NCI-H146 treated with DMSO at 0.1 percent for 48 hours (cell line): ENCODE results near the gene CYP3A5.
"Not testable (repeated sequence)": the region's sequence is repeated elsewhere in the genome, so short reads cannot be mapped to it uniquely, and the experiment has no call there.

ENCODE experiments used
- DNase-seq: peaks from one replicate; lab custom pipeline; 2025; ENCODE audit not compliant: unreplicated experiment; lab: John Stamatoyannopoulos, UW

The CYP3A5 gene

DNA sequence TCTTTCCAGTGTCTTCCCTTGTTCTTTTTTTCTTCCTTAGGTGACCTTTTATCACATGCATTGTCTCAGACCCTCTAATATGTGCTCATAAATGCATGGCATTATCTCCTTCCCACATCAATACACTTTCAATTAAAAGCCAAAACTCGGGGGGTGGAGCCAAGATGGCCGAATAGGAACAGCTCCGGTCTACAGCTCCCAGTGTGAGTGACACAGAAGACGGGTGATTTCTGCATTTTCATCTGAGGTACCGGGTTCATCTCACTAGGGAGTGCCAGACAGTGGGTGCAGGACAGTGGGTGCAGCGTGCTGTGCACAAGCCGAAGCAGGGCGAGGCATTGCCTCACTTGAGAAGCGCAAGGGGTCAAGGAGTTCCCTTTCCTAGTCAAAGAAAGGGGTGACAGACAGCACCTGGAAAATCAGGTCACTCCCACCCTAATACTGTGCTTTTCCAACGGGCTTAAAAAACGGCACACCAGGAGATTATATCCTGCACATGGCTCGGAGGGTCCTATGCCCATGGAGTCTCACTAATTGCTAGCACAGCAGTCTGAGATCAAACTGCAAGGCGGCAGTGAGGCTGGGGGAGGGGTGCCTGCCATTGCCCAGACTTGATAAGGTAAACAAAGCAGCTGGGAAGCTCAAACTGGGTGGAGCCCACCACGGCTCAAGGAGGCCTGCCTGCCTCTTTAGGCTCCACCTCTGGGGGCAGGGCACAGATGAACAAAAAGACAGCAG, 6.2 kb upstream of the CYP3A5 start:
- DNase-seq, result not testable (repeated sequence)

DNA sequence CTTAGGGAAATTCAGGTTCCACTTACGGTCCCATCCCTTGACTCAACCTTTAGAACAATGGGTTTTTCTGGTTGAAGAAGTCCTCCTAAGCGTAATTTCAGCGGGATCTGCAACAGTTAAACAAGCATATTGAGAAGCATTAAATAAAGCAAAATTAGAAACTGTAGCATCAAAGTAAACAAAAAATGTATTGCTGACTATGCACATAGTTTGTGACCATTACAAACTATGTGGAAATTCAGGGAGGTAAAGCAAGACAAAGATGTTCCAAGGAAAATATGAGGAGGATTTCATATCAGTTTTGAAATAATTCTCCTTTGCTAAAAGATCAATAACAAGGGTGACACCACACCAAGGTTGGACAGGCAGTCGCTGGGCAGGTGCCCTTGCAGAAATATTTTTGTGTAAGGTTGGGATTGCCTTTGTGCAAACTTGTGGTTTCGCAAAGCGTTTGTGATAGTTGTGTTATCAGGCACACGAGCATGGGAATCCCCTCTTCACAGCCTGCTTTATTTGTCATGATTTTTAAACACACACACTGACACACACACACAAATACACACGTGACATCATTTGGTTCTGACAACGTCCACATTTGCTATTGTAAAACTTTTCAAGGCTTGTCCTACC, 5.4 kb upstream of the CYP3A5 start:
- no peak for DNase-seq

DNA sequence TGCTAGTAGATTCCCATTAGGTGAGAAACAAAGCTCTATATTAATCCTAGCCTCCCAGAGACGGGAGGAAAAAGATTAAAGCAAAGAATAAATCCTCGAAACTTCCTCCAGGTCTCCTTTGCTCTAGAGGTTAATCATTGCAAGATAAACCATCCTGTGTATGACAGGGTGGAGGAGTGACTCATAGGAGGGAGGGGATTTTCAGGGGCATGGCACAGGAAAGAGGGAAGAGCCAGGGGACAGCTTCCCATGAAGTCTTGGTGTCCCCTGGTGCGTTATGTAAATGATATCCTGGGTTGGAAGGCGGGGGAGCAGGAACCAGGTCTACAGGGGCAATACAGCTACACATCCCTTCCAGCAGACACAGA, 780 bp downstream of the CYP3A5 start:
- no peak for DNase-seq

DNA sequence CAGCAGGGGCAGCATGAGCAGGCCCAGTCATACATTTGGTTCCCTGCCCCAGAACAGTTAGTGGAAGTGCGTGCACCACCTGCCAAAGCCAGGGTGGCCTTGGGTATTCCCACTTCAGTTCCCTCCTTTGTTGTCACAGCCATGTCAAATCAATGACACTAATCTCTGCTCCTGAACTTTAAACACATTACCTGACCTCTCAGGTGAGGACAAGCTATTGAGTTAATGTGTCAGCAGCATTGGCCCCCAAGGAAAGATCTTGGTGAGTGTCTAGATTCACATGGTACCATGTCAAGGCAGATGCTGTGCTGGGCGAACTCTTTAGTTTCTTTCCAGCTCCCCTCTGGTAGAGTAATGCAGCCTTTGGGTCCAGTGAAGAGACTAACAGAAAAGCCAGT, 2.1 kb downstream of the CYP3A5 start:
- DNase-seq, result no peak

DNA sequence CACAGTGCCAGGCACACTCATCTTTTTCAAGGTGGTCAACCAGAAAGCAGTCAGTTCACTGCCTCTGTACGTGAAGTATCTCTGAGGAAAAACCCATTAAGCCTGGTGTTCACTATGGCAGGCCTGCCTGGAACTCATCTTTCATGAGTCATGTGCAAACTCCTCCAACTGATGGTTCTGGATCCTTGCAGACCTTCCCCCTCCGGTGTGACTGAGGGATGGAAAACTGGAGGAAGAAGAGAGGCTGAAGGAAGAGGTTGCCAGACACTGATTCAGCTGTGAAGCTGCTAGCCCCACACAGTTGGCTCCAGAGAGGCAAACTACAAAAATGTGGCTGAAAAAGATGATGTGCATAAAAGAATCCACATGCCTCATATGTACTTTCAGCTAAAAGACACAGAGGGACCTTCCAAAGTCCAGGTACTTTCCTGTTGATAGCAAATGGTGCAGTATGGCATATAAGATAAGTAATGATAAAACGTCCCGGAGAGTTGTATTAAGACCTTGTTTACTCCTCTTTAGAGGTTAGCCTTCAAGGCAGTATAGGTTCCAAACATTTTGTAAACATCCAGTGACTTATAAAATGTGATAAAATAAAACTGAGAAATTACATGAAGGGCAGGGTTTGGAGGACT, 2.7 kb downstream of the CYP3A5 start:
- DNase-seq, result no peak

DNA sequence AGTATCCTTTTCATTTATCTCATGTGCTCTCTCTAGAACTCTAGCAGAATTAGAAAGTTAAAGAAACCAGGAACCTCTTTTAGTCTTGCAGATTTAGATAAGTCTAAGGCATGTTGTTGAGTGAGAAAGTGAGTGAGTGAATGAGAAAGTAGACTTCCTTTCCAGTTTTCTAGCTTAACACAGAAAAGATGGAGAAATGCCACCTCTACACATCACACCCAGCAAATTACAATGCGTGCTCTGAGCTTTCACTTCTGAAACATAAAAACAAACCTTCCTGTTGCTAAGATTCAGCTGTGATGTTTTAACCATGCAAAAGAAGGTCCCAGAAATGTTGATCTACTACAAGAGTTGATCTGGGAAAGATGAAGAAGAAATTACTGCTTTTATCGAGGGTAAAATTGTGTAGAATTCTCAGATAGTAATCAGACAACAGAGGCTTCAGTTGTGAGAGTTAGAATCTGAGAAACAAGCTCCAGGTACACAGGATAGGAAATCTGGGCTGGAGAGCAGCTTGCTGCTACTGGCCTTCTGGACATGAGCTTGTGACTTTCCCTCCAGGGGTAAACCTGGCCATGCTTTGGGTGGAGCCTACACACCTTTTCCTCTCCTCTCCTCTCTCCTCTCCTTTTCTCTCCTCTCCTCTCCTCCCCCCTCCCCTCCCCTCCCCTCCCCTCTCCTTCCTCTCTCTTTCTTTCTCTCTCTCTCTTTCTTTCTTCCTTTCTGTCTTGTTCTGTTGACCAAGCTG, 4.6 kb downstream of the CYP3A5 start:
- no peak for DNase-seq

DNA sequence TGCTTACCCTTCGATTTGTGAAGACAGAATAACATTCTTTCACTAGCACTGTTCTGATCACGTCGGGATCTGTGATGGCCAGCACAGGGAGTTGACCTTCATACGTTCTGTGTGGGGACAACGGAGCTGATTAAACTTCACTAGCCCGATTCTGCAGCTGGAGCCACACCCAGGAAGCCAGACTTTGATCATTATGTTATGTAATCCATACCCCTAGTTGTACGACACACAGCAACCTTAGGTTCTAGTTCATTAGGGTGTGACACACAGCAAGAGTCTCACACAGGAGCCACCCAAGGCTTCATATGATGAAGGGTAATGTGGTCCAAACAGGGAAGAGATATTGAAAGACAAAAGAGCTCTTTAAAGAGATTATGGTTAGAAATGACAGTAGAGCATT, 7.2 kb downstream of the CYP3A5 start:
- DNase-seq, result no peak

DNA sequence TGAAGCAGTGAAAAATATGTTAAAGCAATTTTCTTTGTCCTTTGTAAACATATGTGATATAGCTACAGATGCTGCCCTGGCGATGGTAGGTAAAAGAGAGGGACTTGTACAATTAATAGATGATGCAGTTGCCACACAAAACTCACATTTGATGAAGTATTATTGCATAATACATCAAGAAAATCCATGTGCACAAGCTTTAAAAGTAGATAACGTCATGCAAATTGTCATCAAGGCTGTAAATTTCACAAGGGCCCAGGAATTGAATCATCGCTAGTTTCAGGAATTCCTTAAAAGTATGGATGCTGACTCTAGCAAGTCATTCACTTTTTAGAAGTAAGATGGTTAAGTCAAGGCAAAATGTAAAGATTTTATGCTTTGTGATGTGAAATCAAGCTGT, 10.0 kb downstream of the CYP3A5 start:
- DNase-seq, result no peak

DNA sequence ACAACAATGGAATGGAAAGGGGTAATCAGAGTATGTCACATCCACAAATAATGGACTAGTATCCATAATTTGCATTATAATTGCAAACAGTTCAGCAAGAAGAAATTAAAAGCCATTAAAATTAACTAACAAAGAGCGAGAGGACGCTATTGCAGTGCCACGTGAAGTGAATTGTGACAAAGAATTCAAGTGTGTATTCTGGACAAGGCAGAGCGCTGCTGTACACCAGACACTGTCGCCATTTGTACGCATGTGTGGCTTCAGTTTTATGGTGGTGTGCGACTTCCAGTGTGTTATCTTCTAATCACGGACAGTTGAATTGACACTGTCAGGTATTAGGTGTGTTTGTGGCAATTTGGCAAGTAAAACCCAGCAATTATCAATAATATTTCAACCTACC, 11.3 kb downstream of the CYP3A5 start:
- DNase-seq, result no peak

DNA sequence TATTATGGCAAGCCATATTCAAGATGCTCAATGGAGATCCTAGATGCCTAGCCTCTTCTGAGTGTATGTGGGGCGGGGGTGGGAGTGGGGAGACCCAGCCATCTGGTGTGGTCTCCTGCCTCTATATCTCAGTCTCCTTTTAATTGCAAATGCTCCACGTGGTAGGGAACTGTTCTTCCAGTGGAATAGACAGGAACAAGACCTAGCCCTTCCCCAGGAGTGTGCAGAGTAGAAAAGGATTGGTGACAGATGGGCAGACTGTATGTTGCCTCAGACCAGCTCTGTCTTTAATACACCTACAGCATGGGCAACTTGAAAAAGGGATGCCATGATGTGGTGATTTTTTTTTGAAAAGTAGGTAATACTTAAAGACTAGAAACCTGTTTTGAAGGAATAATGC, 12.6 kb downstream of the CYP3A5 start:
- no peak for DNase-seq

DNA sequence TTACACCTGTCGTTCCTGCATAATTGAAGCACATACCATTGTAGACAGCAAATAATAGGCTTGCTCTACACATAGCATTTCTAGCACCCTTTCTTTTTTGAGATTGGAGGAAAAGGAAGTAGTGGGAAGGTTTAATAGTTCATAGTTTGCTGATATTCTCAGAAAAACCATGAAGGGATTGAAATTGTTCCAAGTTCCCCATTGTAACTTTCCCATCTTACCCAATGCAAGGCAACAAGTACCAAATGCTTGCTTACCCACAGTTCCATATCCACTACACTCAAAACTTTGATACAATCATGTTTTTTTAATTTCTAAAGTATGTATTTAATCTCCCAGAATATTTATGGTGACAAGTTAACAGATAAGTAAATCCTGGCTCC, 13.8 kb downstream of the CYP3A5 start:
- DNase-seq, result no peak

DNA sequence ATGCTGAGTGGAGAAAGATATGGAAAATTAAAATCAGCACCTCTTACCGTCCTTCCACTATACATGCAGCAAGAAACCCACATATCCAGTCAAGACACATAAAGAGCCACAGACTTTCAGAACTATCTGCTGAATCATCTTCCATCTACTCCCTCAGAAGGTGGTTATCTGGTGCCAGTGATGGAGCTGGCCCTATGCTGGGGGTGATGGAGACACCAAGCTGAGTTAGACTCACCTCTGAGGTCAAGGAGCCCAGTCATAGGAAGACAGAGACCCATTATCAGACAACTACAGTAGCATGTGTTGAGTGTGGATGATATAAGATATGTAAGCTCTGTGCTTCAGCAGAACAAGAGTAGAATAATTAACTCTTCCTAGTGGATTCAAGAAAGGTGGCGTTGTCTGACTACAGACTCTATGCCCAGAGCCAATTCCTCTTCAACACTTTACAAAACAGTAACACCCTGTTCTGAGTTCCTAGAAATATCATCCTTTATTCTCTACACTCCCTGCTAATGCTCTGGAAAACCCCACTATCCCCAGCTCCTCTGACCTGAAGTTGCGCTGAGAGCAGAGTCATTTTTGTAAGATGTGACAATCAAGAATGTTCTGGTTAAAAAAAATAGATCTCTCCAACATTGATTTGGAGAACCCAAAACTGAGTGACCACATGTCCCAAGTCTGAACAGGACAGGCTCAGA, 14.3 kb downstream of the CYP3A5 start:
- no peak for DNase-seq

DNA sequence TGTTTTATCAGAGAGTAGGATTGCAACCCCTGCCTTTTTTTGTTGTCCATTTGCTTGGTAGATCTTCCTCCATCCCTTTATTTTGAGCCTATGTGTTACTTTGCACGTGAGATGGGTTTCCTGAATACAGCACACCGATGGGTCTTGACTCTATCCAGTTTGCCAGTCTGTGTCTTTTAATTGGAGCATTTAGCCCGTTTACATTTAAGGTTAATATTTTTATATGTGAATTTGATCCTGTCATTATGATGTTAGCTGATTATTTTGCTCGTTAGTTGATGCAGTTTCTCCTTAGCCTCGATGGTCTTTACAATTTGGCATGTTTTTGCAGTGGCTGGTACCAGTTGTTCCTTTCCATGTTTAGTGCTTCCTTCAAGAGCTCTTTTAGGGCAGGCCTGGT, 21.9 kb downstream of the CYP3A5 start:
- DNase-seq, result not testable (repeated sequence)

DNA sequence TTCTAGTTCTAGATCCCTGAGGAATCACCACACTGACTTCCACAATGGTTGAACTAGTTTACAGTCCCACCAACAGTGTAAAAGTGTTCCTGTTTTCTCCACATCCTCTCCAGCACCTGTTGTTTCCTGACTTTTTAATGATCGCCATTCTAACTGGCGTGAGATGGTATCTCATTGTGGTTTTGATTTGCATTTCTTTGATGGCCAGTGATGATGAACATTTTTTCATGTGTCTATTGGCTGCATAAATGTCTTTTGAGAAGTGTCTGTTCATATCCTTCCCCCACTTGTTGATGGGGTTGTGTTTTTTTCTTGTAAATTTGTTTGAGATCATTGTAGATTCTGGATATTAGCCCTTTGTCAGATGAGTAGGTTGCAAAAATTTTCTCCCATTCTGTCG, 25.2 kb downstream of the CYP3A5 start:
- not testable (repeated sequence) for DNase-seq

DNA sequence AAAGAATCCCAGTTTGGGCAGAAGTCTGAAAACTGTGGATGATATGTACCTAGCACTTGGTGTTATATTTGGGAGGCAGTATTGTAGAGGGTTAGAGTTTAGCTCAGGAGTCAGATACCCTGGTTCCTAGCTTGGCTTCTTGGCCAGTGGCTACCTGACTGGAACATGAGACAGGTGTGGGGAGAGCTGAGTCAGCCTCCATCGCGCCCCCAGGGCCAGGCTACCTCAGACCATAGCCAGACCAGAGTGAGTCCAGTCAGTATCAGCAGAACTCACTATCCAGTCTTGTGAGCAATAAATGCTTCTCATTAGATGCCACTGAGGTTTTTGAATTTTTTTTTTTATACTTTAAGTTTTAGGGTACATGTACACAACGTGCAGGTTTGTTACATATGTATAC, 26.0 kb downstream of the CYP3A5 start:
- DNase-seq, result no peak

DNA sequence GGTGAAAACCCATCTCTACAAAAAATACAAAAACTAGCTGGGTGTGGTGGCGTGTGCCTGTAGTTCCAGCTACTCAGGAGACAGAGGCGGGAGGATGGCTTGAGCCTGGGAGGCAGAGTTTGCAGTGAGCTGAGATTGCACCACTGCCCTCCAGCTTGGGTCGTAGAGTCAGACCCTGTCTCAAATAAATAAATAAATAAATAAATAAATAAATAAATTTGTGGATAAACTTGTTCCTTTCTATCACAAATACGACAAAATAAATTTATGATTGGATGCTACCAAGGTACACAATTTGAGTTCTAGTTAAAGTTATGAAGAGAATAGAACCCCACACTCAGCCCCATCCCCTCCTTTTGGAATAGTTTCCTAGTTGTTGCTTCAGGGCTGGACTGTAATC, 26.5 kb downstream of the CYP3A5 start:
- not testable (repeated sequence) for DNase-seq

DNA sequence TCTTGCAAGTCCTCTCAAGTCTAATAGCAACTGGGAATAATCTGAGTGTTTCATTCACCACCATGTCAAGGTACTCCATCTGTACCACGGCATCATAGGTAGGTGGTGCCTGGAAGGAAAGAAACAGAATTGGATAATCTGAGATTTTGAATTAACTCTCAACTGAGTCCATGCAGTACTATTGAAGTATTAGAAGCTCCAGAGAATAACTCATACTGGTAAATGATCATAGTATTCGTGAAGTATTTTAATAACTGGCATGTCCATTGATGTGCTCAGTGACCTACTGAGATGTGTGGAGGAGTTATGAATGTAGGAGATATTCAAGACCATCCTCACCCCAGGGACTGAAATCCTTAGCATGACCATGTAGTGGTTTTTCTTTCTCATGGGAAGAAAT, 27.1 kb downstream of the CYP3A5 start:
- no peak for DNase-seq

DNA sequence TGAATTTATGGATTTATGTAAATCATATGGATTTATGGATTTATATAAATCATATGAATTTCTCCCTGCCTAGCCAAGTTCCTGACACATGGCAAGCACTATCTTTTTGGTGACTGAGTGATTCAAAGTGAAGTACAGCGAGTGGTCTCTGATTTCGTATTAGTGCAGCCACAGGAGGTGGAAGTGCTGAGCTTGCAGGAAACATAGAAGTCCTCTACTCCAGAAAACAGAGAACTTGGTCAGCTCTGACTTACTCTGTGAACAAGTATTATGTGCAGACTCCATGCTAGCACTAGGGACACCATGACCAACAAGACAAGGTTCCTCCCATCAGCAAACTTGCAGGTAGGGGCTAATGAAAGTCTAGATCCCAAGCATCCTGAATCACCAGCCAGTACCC, 28.5 kb downstream of the CYP3A5 start:
- DNase-seq, result no peak

DNA sequence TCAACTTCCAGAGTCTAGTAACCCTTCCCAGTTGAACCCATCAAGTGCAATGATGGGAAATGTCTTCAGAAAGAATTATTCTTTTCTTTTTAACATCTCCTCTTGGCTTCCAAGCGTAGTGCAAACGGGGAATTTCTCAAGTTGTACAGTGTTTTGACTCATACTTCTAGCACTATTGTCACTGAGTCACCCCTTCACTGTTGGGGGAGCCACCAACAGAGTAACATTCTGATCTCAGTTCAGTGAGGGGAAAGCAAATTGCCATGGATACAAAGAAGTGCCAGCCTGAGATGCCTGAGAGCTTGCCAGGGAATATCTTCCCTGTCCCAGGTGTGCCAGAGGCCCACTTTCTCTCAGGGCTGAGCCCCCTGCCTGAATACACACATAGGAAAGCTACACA, 31.0 kb downstream of the CYP3A5 start:
- DNase-seq, result no peak

DNA sequence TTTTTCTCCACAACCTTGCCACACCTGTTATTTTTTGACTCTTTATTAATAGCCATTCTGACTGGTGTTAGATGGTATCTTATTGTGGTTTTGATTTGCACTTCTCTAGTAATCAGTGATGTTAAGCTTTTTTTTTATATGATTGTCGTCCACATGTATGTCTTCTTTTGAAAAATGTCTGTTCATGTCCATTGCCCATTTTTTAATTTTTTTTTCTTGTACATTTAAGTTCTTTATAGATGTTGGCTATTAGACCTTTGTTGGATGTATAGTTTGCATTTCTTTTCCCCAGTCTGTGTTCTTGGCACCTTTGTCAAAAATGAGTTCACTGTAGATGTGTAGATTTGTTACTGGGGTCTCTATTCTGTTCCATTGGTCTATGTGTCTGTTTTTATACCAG, 34.2 kb downstream of the CYP3A5 start:
- DNase-seq, result no peak

DNA sequence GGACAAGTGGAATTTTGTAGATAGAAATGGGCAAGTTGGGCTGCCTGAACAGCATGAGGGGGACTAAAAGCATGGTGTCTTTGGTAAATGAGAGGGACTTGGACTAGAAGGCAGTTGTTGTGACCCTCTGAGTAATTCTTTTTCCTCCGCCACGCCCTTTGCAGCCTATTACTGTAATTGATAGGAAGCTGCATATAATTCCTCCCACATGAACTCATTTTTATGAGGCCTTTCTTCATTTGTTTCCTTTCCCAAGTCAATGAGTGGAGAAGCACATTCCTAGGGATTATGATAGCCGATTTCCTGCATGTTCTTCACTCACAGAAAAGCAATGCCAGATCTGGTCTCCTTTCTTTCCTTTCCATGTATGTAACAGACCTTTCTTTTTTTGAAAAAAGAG, 35.4 kb downstream of the CYP3A5 start:
- DNase-seq, result no peak
